GM21526 (cell line): ENCODE measurements around the gene TUBA4B.
"Not testable (repeated sequence)": the region's sequence is repeated elsewhere in the genome, so short reads cannot be mapped to it uniquely, and the experiment has no call there.

Source experiments
- ATAC-seq: cut with Tn5 transposase; IDR thresholded peaks from one replicate; pipeline ENCODE4 v1.9.1; 2021; ENCODE audit warnings: moderate library complexity; ENCODE audit not compliant: unreplicated experiment, low FRiP score

TUBA4B gene

GRCh38 chr2:219272995-219273394, 20.0 kb downstream of the TUBA4B start:
- no peak for ATAC-seq

GRCh38 chr2:219273937-219274336, 20.9 kb downstream of the TUBA4B start:
- no peak for ATAC-seq

- no peak for ATAC-seq
Observed at GRCh38 chr2:219274361-219274921, 21.4 kb downstream of the TUBA4B start.

DNA sequence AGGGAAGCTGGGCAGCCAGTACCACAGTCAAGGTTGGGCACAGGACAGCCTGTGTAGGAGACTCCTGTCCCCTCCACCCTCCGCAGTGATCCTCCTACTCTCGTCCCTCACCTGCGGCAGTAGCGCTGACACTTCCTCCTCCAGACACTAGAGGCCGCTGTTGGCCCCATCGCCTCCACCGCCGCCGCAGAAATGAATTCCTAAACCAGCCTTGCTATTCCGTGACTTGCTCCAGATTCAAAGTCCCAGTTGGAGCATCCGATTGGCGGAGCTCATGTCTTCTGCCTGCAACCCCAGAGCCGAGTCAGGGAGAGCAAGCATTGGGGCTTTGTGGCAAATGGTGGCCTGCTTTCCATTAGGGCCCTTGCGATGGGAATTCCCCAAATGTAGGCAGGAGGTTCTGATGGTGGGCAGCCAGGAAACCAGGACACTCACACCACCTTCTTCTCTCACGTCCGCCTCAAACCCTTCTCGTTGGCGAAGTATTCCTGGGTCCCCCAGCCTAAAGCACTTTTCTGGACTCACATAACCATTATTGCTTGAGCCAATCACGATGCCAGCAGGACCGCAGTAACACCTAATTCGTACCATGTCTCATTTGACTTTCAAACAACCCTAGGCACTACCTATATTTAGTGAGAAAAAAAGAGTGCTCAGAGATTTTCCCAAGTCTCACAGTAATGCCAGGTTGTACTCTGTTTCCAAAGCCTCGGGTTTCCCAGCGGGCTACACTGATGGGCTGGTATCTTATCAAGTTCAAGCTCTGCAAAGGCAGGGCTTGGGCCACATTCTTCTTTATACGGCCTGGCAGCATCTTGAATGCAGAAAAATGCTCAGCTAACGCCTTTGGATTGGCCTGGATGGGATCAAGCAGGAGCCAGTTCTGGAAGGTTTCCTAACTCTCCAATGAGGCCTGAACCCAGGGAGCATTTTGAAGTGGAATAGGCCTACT, 24.9 kb downstream of the TUBA4B start:
- ATAC-seq: no peak

DNA sequence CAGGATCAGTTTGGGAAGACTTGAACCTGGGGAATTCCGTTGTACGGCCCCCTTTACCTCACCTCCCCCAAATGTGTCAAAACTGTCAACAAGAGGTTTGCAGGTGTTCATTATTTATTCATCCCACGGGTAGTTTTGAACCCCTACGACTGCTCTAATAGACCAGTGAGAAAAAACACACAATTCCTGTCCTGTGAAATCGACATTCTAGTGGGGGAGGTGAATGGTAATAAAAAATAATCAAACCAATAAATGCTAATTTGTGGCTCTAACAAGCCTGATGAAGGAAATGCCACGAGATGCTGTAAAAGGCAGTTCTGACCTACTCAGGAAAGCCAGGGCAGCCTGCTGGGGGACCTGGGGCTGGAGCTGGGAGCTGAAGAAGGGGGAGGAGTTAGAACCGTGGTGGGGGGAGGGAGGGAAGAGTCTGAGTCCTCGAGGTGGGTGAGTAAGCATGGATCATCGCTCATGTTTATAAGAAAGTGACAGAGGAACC, 25.7 kb downstream of the TUBA4B start:
- no peak for ATAC-seq

DNA sequence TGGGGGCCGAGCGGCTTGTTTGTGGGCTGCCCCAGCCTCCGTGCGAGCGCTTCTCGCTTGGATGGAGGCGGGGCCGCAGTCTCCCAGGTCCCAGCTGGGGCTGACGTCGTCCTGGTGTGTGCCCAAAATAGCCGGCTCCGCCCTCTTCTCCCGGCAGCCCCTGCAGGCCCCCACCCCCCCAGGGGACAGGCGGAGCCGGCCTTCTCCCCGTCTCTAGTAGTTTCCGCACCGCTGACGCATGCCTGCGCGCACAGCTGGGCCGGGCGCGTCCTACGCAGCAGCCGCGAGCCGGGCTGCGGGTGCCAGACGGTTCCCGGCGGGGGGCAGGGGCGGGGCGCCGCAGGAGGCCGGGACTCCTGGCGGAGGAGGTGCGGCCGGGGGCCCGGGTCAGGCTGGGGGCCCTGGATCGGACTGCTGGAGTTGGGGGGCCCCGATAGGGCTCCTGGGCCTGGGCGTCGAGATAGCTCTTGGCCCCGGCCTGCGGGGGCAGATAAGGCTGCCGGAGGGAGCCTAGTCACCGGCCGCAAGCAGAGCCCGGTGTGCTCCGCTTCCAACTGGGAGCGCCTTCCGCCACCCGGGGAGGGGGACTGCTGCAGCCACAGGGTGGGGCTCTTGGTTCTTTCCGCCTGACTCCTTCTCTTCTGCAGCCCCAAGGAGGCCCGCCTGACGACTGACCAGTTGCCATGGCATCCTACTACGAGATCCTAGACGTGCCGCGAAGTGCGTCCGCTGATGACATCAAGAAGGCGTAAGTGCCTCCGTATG, 26.3 kb downstream of the TUBA4B start, which contains the start of gene DNAJB2:
TSS of gene DNAJB2 (plus strand) at position 216 of the 765 bp plus-strand sequence. CDS start at position 684, 468 bp downstream.
- peak; percentile 85 for ATAC-seq

GRCh38 chr2:219279916-219280516, 27.0 kb downstream of the TUBA4B start:
- ATAC-seq: no peak

DNA sequence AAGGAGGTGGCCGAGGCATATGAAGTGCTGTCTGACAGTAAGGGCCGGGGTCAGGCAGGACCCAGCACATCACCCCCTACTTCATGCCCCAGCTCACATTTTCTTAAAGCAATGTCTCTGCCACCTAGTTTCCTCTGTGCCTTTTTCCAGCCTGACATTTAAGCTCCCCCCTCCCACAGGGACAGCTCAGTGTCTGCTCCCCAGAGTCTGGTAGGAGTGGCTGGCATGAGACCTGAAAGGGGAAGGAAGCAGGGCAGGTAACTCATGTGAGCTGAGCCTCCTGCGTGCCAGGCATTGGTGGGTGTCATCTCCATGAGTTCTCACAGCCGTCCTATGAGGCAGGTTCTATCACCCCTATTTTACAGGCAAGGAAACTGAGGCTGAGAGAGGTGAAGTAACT, 27.6 kb downstream of the TUBA4B start:
- ATAC-seq: no peak

DNA sequence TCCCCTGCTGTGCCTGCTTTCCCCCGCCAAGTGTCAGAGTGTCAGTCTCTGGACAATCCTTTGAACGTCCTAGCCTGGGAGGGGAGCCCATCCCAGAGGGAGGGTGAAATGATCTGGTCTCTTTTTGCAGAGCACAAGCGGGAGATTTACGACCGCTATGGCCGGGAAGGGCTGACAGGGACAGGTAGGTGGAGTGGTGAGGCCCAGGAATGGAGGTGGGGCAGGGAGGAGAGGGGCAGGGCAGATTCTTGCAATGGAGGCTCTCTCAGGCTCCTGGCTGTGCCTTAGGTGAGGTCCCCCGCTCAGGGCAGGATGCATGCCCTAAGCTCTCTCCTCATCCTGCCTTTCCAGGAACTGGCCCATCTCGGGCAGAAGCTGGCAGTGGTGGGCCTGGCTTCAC, 28.5 kb downstream of the TUBA4B start:
- no peak for ATAC-seq

GRCh38 chr2:219282375-219282774, 29.3 kb downstream of the TUBA4B start:
- no peak for ATAC-seq

- ATAC-seq: no peak
Observed at GRCh38 chr2:219282943-219283581, 30.0 kb downstream of the TUBA4B start.

DNA sequence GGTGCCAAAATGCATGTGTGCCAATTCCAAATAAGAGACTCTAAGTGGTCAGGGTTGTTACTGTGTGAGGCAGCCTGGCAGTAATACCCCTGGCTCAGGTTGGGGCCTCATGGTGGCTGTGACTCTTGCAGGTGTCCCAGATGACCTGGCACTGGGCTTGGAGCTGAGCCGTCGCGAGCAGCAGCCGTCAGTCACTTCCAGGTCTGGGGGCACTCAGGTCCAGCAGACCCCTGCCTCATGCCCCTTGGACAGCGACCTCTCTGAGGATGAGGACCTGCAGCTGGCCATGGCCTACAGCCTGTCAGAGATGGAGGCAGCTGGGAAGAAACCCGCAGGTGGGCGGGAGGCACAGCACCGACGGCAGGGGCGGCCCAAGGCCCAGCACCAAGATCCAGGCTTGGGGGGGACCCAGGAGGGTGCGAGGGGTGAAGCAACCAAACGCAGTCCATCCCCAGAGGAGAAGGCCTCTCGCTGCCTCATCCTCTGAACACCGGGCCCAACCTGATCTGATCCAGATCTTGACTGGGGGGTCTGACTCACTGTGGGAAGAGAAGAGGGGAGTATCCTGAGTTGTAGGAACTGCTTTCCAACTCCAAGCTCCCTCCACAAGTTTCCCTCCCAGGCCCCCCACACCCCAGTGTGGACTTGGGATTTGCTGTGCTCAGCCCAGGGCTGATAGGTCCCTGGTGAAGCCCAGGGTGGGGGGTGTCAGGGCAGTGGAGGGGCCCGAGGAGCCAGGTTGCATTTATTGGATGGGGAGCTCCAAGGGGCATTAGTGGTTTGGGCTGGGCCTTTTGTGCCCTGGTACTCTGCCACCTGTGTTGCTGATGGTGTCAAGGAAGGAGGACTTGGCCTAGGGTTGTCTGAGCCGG, 31.7 kb downstream of the TUBA4B start:
- ATAC-seq: no peak

GRCh38 chr2:219285373-219285735, 32.3 kb downstream of the TUBA4B start:
- ATAC-seq: no peak

- ATAC-seq: no peak
Observed at GRCh38 chr2:219285894-219286425, 32.9 kb downstream of the TUBA4B start.

DNA sequence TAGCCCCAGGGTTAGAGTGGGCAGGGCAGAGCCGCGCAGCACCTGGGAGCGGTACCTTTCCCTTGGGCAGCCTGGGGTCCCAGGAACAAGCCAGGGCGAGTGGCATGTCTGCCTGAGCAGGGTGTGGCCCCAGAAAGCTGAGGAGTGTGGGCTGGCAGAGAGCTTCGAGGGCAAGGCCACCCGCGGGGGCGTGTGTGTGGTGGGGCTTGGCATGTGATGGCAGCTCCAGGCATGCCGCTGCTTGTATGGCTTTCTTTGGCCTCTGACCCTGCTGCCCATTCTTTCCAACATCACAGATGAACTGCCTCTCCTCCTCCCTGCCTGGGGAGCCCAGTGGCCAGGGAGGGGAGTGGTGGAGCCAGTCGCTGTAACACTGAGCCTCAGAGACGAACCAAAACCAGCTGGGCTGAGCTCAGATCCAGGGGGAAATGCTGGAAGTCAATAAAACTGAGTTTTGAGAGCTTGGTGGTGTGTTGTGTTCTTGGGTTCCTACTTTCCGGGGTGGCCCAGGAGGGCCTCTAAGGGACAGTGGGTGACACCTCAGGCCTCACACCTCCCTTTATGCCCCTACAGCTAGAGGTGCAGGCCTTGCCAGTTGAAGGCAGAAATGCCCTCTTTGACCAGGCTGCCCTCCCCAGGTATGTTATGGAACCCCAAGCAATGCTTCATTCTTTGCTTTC, 33.5 kb downstream of the TUBA4B start:
- no peak for ATAC-seq

DNA sequence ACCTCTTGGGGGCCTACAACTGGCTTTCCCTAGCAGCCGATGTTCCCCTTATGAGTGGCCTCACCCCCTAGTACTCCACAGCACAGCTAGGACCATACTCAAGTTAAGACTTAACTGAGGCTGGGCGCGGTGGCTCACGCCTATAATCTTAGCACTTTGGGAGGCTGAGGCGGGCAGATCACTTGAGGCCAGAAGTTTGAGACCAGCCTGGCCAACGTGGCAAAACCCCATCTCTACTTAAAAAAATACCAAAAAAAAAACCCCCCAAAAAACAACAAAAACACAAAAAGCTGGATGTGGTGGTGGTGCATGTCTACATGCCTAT, 34.0 kb downstream of the TUBA4B start:
- not testable (repeated sequence) for ATAC-seq

GRCh38 chr2:219287580-219288265, 34.7 kb downstream of the TUBA4B start:
- no peak for ATAC-seq

- no peak for ATAC-seq
Observed at GRCh38 chr2:219289195-219289536, 36.1 kb downstream of the TUBA4B start.
